Brain microvascular endothelial cell (primary cell): ENCODE data around the gene LSM12.

Source experiments
- DNase-seq: peaks from one replicate; pipeline ENCODE4 v3.0.0-alpha.2; 2020
- H3K27ac ChIP-seq: fragments of 250-450 bp; sonication (Bioruptor Pico); 2 replicates; pipeline ENCODE4 v1.5.1; 2020; ENCODE audit warnings: mild to moderate bottlenecking, moderate library complexity
- H3K27me3 ChIP-seq: fragments of 250-450 bp; sonication (Bioruptor Pico); replicated peaks from 2 replicates; pipeline ENCODE4 v1.5.1; 2020; ENCODE audit warnings: mild to moderate bottlenecking
- H3K36me3 ChIP-seq: fragments of 250-450 bp; sonication (Bioruptor Pico); replicated peaks from 2 replicates; pipeline ENCODE4 v1.5.1; 2020; ENCODE audit warnings: mild to moderate bottlenecking
- H3K4me3 ChIP-seq: 2 replicates; pipeline ENCODE4 v1.5.1; 2011; ENCODE audit warnings: low read depth, mild to moderate bottlenecking, control low read depth, low read length, moderate library complexity
- in situ Hi-C: cut with HindIII; loops from 2 replicates; pipeline ENCODE4 v1.10.0; 2017; ENCODE audit warnings: low sequenced_read_pairs, low pct_ligation_motif_present
- TF ChIP-seq, protein P1 (sequence below): IDR thresholded peaks from 2 replicates; pipeline ENCODE4 v1.5.1; 2011; ENCODE audit warnings: low read depth, mild to moderate bottlenecking, moderate library complexity, low read length, control low read depth, inconsistent platforms; ENCODE audit errors: missing control alignments

Gene LSM12

GRCh38 chr17:44004077-44004760 is 62.3 kb downstream of the LSM12 start, which contains the start of gene NAGS:
NAGS (plus strand) TSS chr17:44004622; CDS start chr17:44004664, 42 bp downstream.
- H3K27ac ChIP-seq, result no peak within 1 kb of the TSS
- TF ChIP-seq, protein P1, sequence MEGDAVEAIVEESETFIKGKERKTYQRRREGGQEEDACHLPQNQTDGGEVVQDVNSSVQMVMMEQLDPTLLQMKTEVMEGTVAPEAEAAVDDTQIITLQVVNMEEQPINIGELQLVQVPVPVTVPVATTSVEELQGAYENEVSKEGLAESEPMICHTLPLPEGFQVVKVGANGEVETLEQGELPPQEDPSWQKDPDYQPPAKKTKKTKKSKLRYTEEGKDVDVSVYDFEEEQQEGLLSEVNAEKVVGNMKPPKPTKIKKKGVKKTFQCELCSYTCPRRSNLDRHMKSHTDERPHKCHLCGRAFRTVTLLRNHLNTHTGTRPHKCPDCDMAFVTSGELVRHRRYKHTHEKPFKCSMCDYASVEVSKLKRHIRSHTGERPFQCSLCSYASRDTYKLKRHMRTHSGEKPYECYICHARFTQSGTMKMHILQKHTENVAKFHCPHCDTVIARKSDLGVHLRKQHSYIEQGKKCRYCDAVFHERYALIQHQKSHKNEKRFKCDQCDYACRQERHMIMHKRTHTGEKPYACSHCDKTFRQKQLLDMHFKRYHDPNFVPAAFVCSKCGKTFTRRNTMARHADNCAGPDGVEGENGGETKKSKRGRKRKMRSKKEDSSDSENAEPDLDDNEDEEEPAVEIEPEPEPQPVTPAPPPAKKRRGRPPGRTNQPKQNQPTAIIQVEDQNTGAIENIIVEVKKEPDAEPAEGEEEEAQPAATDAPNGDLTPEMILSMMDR, result no peak
- no peaks in the 10 kb centered on the region for H3K27me3 ChIP-seq
- no peak for DNase-seq
- in situ Hi-C loops, result no loop called here
- peak within 1 kb of the TSS; percentile 65 for H3K4me3 ChIP-seq
- no peaks in the 10 kb centered on the region for H3K36me3 ChIP-seq

- Histone ChIP-seq H3K27me3 (no peaks in the 10 kb centered on the region), H3K27ac (no peak overlapping the region), H3K4me3 (no peak overlapping the region), H3K36me3 (no peaks in the 10 kb centered on the region)
- DNase-seq, result peak; percentile 57
- in situ Hi-C loops, result no loop called here
- TF ChIP-seq, protein P1, result no peak
Observed at GRCh38 chr17:44002141-44002848, 64.2 kb downstream of the LSM12 start.

DNA sequence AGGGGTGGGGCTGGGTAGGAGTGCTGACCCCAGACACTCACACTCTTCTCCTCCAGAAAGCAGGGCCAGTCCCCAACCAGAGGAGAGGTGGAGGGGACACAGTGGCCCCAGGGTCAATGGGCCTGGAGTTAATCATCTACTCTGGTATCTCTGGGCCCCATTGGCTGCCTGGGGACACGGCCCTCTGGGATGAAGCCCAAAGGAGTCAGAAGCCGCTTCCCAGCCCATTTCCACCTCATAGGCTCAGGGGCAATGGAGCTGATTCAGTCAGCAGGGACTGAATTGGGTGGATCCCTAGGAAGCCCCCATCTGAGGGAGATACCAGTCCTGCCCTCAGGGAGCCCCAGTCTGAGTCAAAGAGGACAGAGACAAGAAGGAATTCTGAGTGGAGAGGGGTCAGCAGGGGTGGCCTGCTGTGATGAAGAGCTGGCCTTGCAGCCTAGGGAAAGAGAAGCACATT is 65.0 kb downstream of the LSM12 start:
- in situ Hi-C loops, result no loop called here
- no peaks in the 10 kb centered on the region for H3K36me3 ChIP-seq
- no peak for DNase-seq
- TF ChIP-seq, protein P1, result no peak
- no peak overlapping the region for H3K27ac ChIP-seq
- H3K4me3 ChIP-seq, result no peak overlapping the region
- no peaks in the 10 kb centered on the region for H3K27me3 ChIP-seq

- Histone ChIP-seq H3K27ac (no peak overlapping the region), H3K4me3 (no peak overlapping the region), H3K36me3 (no peaks in the 10 kb centered on the region), H3K27me3 (no peaks in the 10 kb centered on the region)
- TF ChIP-seq, protein P1, result no peak
- in situ Hi-C loops, result no loop called here
- no peak for DNase-seq
Observed at GRCh38 chr17:44000871-44001460, 65.5 kb downstream of the LSM12 start.

DNA sequence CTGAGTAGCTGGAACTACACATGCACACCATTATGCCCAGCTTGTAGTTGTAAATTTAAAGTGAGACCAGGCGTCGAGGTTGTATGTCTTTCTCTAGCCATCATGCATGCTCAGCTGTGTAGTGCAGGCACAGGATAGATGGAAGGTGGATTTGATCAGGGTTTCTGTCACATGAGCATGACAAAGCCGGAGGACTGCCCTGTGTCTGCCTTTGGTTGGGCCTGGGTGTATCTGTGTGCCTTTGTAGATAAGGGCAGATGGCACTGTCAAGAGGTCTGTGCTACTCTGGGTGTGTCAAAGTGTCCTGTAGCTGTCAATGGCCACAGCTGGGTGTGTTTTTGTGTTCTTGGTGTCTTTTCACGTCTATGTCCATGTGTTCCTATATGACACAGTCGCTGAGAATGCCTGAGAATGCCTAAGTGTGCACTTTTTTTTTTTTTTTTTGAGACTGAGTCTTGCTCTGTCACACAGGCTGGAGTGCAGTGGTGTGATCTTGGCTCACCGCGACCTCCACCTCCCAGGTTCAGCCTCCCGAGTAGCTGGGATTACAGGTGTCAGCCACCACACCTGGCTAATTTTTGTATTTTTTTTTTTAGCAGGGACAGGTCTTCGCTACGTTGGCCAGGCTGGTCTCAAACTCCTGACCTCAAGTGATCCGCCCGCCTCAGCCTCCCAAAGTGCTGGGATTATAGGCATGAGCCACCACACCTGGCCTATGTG is 66.2 kb downstream of the LSM12 start:
- no peak for DNase-seq
- Histone ChIP-seq H3K27me3 (no peaks in the 10 kb centered on the region), H3K27ac (no peak overlapping the region), H3K4me3 (no peak overlapping the region), H3K36me3 (no peaks in the 10 kb centered on the region)
- in situ Hi-C loops, result no loop called here
- TF ChIP-seq, protein P1, result no peak
